ENCODE data around the gene TMBIM4. TPM values are rescaled to one million over a fixed set of nuclear protein-coding genes. Genes with fewer than 3 reads are reported as not detected.

TMBIM4 gene, protein sequence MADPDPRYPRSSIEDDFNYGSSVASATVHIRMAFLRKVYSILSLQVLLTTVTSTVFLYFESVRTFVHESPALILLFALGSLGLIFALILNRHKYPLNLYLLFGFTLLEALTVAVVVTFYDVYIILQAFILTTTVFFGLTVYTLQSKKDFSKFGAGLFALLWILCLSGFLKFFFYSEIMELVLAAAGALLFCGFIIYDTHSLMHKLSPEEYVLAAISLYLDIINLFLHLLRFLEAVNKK
- 56.7 and 63.6 TPM in 2 replicates for total RNA-seq (2014; rRNA removed; shearing (Covaris generic))
- 55.9 and 59.6 TPM in 2 replicates for polyA plus RNA-seq (2016; fragmentation: Nextera tagmentation; extraction: Ambion mirVana)
- long read RNA-seq, transcript TMBIM4-202 (7 exons, 2,952 nt), result major isoform, 30 of 34 reads
- long read RNA-seq, partial matches to known transcripts, result 0 of 34 reads
- long read RNA-seq, other reads (novel, unspliced or antisense), result 4 of 34 reads

DNA sequence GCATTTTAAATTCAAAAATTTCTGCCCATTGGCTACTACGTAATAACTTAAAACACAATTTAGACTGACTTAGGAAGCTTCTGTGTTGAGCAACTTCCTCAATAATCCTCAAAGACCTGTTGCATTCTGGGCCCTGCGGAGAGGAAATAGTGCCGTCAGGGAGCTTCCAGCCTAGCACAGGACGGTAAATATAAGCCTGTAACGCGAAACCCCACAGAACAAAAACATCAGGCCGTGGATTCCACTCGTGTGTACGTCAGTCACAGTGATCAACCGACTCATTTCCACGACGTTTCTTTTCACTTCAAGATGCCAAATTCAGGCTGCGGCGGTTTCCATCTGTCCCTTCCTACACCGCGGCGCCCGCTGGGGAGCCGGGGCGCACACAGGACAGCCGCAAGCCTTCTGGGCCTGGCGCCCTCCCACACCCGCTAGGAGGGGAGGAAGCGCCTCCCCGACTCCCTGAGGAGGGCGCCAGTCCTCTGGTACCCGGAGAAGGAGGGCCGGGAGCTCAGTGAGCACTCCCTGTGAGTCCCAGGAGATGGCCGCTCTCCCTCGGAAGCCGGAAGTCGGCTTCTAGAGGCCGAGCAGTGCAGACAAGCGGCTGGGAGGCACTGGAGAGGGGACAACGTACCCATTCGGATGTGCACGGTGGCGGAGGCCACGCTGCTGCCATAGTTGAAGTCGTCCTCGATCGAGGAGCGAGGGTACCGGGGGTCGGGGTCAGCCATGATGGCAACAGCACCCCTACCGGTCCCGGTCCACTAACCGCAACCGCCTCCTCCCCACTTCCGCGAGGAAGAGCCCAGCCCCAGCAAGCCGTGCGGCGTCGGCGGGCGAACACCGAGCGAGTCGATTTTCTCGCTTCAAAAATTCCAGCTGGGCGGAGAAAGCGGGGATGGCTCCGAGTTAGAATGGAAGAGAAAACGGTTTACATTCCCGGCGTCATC lies at the start of gene TMBIM4:
TMBIM4 (minus strand) TSS at position 776 of the 950 bp plus-strand sequence; CDS start at position 731, 45 bp downstream.
- H3K4me3 Mint-ChIP-seq, result peak within 1 kb of the TSS; percentile 95
- H3K9me3 Mint-ChIP-seq, result peaks cover 22% of the 10 kb centered on the region; the same call in 2 of the 3 replicates
- Histone ChIP-seq H3K27ac (ENCODE audit: low read depth) (peak within 1 kb of the TSS; percentile 80), H4K20me1 (replicated peaks; ENCODE audit: insufficient read depth) (no peaks in the 10 kb centered on the region), H3F3A (replicated peaks; ENCODE audit: low read depth) (no peaks in the 10 kb centered on the region; the same call in 1 of the 2 replicates), H3K27me3 (ENCODE audit: insufficient read depth) (no peaks in the 10 kb centered on the region), H3K4me2 (peak within 1 kb of the TSS; percentile 71), H3K9me2 (ENCODE audit: insufficient read depth) (0 out of 2 replicates have a peak, but pooled peaks cover 3% of the 10 kb centered on the region), H3K36me3 (ENCODE audit: insufficient read depth) (no peaks in the 10 kb centered on the region), H2AFZ (peak within 1 kb of the TSS; percentile 60), H3K4me1 (ENCODE audit: insufficient read depth) (no peaks in the 10 kb centered on the region; the same call in 1 of the 2 replicates), H3K4me3 (peak within 1 kb of the TSS; percentile 70), H3K79me2 (replicated peaks; ENCODE audit: insufficient read depth) (peaks cover 42% of the 10 kb centered on the region)
- ATAC-seq (peak; percentile 99), DNase-seq (ENCODE audit: low spot score) (peak; percentile 93)
- peaks cover 1% of the 10 kb centered on the region for H3K27me3 Mint-ChIP-seq (ENCODE audit: insufficient read depth, low read depth, poor library complexity)
- H3K36me3 Mint-ChIP-seq (ENCODE audit: low read depth), result peaks cover 15% of the 10 kb centered on the region
- peaks cover 8% of the 10 kb centered on the region; the same call in 2 of the 3 replicates for H3K4me1 Mint-ChIP-seq
- peak within 1 kb of the TSS; percentile 97 for H3K27ac Mint-ChIP-seq
- TF ChIP-seq, protein P1, sequence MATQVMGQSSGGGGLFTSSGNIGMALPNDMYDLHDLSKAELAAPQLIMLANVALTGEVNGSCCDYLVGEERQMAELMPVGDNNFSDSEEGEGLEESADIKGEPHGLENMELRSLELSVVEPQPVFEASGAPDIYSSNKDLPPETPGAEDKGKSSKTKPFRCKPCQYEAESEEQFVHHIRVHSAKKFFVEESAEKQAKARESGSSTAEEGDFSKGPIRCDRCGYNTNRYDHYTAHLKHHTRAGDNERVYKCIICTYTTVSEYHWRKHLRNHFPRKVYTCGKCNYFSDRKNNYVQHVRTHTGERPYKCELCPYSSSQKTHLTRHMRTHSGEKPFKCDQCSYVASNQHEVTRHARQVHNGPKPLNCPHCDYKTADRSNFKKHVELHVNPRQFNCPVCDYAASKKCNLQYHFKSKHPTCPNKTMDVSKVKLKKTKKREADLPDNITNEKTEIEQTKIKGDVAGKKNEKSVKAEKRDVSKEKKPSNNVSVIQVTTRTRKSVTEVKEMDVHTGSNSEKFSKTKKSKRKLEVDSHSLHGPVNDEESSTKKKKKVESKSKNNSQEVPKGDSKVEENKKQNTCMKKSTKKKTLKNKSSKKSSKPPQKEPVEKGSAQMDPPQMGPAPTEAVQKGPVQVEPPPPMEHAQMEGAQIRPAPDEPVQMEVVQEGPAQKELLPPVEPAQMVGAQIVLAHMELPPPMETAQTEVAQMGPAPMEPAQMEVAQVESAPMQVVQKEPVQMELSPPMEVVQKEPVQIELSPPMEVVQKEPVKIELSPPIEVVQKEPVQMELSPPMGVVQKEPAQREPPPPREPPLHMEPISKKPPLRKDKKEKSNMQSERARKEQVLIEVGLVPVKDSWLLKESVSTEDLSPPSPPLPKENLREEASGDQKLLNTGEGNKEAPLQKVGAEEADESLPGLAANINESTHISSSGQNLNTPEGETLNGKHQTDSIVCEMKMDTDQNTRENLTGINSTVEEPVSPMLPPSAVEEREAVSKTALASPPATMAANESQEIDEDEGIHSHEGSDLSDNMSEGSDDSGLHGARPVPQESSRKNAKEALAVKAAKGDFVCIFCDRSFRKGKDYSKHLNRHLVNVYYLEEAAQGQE (IDR thresholded peaks at IDR 0.05; ENCODE audit: unreplicated experiment), result peak; percentile 7
- TF ChIP-seq, protein P2, sequence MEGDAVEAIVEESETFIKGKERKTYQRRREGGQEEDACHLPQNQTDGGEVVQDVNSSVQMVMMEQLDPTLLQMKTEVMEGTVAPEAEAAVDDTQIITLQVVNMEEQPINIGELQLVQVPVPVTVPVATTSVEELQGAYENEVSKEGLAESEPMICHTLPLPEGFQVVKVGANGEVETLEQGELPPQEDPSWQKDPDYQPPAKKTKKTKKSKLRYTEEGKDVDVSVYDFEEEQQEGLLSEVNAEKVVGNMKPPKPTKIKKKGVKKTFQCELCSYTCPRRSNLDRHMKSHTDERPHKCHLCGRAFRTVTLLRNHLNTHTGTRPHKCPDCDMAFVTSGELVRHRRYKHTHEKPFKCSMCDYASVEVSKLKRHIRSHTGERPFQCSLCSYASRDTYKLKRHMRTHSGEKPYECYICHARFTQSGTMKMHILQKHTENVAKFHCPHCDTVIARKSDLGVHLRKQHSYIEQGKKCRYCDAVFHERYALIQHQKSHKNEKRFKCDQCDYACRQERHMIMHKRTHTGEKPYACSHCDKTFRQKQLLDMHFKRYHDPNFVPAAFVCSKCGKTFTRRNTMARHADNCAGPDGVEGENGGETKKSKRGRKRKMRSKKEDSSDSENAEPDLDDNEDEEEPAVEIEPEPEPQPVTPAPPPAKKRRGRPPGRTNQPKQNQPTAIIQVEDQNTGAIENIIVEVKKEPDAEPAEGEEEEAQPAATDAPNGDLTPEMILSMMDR (conservative IDR thresholded peaks at IDR 0.05; ENCODE audit: low read depth in 2 of 2), result peak; percentile 46 to 63
- TF ChIP-seq, protein P3, sequence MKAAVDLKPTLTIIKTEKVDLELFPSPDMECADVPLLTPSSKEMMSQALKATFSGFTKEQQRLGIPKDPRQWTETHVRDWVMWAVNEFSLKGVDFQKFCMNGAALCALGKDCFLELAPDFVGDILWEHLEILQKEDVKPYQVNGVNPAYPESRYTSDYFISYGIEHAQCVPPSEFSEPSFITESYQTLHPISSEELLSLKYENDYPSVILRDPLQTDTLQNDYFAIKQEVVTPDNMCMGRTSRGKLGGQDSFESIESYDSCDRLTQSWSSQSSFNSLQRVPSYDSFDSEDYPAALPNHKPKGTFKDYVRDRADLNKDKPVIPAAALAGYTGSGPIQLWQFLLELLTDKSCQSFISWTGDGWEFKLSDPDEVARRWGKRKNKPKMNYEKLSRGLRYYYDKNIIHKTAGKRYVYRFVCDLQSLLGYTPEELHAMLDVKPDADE (IDR thresholded peaks at IDR 0.05), result 0 out of 2 replicates have a peak, but pooled peaks have one; percentile 23
- TF ChIP-seq STAT1 (IDR thresholded peaks at IDR 0.05; ENCODE audit: unreplicated experiment) (no peak), EZH2 (IDR thresholded peaks at IDR 0.05; ENCODE audit: low read depth, unreplicated experiment) (no peak), ZNF114 (CRISPR knock-in tag; IDR thresholded peaks at IDR 0.05) (peak; percentile 59; the same call in 1 of the 2 replicates), POLR2AphosphoS5 (IDR thresholded peaks at IDR 0.05; ENCODE audit: low read depth) (peak; percentile 75), CREB1 (CRISPR knock-in tag; IDR thresholded peaks at IDR 0.05; ENCODE audit: low read depth) (peak; percentile 65; the same call in 1 of the 2 replicates), JUNB (IDR thresholded peaks at IDR 0.05; ENCODE audit: unreplicated experiment) (no peak)
- TF ChIP-seq, protein P4, sequence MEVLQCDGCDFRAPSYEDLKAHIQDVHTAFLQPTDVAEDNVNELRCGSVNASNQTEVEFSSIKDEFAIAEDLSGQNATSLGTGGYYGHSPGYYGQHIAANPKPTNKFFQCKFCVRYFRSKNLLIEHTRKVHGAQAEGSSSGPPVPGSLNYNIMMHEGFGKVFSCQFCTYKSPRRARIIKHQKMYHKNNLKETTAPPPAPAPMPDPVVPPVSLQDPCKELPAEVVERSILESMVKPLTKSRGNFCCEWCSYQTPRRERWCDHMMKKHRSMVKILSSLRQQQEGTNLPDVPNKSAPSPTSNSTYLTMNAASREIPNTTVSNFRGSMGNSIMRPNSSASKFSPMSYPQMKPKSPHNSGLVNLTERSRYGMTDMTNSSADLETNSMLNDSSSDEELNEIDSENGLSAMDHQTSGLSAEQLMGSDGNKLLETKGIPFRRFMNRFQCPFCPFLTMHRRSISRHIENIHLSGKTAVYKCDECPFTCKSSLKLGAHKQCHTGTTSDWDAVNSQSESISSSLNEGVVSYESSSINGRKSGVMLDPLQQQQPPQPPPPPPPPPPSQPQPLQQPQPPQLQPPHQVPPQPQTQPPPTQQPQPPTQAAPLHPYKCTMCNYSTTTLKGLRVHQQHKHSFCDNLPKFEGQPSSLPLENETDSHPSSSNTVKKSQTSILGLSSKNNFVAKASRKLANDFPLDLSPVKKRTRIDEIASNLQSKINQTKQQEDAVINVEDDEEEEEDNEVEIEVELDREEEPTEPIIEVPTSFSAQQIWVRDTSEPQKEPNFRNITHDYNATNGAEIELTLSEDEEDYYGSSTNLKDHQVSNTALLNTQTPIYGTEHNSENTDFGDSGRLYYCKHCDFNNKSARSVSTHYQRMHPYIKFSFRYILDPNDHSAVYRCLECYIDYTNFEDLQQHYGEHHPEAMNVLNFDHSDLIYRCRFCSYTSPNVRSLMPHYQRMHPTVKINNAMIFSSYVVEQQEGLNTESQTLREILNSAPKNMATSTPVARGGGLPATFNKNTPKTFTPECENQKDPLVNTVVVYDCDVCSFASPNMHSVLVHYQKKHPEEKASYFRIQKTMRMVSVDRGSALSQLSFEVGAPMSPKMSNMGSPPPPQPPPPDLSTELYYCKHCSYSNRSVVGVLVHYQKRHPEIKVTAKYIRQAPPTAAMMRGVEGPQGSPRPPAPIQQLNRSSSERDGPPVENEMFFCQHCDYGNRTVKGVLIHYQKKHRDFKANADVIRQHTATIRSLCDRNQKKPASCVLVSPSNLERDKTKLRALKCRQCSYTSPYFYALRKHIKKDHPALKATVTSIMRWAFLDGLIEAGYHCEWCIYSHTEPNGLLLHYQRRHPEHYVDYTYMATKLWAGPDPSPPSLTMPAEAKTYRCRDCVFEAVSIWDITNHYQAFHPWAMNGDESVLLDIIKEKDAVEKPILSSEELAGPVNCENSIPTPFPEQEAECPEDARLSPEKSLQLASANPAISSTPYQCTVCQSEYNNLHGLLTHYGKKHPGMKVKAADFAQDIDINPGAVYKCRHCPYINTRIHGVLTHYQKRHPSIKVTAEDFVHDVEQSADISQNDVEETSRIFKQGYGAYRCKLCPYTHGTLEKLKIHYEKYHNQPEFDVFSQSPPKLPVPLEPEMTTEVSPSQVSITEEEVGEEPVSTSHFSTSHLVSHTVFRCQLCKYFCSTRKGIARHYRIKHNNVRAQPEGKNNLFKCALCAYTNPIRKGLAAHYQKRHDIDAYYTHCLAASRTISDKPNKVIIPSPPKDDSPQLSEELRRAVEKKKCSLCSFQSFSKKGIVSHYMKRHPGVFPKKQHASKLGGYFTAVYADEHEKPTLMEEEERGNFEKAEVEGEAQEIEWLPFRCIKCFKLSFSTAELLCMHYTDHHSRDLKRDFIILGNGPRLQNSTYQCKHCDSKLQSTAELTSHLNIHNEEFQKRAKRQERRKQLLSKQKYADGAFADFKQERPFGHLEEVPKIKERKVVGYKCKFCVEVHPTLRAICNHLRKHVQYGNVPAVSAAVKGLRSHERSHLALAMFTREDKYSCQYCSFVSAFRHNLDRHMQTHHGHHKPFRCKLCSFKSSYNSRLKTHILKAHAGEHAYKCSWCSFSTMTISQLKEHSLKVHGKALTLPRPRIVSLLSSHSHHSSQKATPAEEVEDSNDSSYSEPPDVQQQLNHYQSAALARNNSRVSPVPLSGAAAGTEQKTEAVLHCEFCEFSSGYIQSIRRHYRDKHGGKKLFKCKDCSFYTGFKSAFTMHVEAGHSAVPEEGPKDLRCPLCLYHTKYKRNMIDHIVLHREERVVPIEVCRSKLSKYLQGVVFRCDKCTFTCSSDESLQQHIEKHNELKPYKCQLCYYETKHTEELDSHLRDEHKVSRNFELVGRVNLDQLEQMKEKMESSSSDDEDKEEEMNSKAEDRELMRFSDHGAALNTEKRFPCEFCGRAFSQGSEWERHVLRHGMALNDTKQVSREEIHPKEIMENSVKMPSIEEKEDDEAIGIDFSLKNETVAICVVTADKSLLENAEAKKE (CRISPR knock-in tag; IDR thresholded peaks at IDR 0.05), result peak; percentile 18; the same call in 1 of the 2 replicates
